IMR-90 (cell line): ENCODE measurements around the gene ABCD1. TPM values are rescaled to one million over a fixed set of nuclear protein-coding genes. Genes with fewer than 3 reads are reported as not detected.

Experiments used
- ATAC-seq: fragments of 200-7000 bp; cut with Tn5 transposase; 2 replicates; pipeline ENCODE4 v1.9.1; 2020; ENCODE audit warnings: low read depth, mild to moderate bottlenecking, moderate library complexity
- BruUV-seq: library from RNA; stranded (reverse); fragments of 400-500 nt; replicated peaks from 2 replicates; lab custom pipeline; 2021; lab: Mats Ljungman, UMichigan
- CTCF ChIA-PET: fragments of 300-600 bp; formaldehyde crosslinking; extraction: SDS; loops from one replicate; lab custom pipeline; 2021; ENCODE audit warnings: antibody characterized with exemption; lab: Yijun Ruan, JAX
- POLR2A ChIA-PET: fragments of 300-600 bp; sonication (Branson Sonifier 250); formaldehyde crosslinking; loops from one replicate; lab custom pipeline; 2022; ENCODE audit warnings: antibody characterized with exemption; ENCODE audit not compliant: unreplicated experiment; lab: Charles Lee
- DNase-seq: peaks from one replicate; pipeline ENCODE4 v3.0.0; 2013
- H2AFZ ChIP-seq: replicated peaks from 2 replicates; pipeline ENCODE3; 2013; ENCODE audit warnings: low read length, mild to moderate bottlenecking; ENCODE audit not compliant: poor library complexity
- H2AK5ac ChIP-seq: 2 replicates; pipeline ENCODE4 v1.6.1; 2013; ENCODE audit warnings: low read depth, low read length, inconsistent platforms
- H2AK9ac ChIP-seq: replicated peaks from 2 replicates; pipeline ENCODE3; 2013; ENCODE audit warnings: mild to moderate bottlenecking, low read depth, low read length, moderate library complexity; ENCODE audit not compliant: poor library complexity
- H2BK120ac ChIP-seq: 2 replicates; pipeline ENCODE4 v1.6.1; 2013; ENCODE audit warnings: low read depth, low read length, inconsistent platforms
- H2BK15ac ChIP-seq: 3 replicates; pipeline ENCODE4 v1.6.1; 2013; ENCODE audit warnings: low read depth, low read length, inconsistent platforms
- H2BK20ac ChIP-seq: 2 replicates; pipeline ENCODE4 v1.6.1; 2013; ENCODE audit warnings: low read depth, mild to moderate bottlenecking, inconsistent platforms, low read length, moderate library complexity
- H2BK5ac ChIP-seq: 2 replicates; pipeline ENCODE4 v1.6.1; 2013; ENCODE audit warnings: mild to moderate bottlenecking, low read depth, low read length, inconsistent platforms; ENCODE audit not compliant: poor library complexity, severe bottlenecking
- H3K14ac ChIP-seq: replicated peaks from 2 replicates; pipeline ENCODE4 v1.6.1; 2013; ENCODE audit warnings: low read depth, low read length, inconsistent platforms
- H3K18ac ChIP-seq: 2 replicates; pipeline ENCODE4 v1.6.1; 2013; ENCODE audit warnings: low read depth, low read length, control low read depth
- H3K23ac ChIP-seq: 2 replicates; pipeline ENCODE4 v1.6.1; 2013; ENCODE audit warnings: low read depth, low read length, inconsistent platforms
- H3K27ac ChIP-seq: 2 replicates; pipeline ENCODE4 v1.5.1; 2013; ENCODE audit warnings: mild to moderate bottlenecking, control low read depth, low read length; ENCODE audit not compliant: insufficient read depth
- H3K27me3 ChIP-seq: 2 replicates; pipeline ENCODE4 v1.6.1; 2013; ENCODE audit warnings: low read length; ENCODE audit not compliant: control insufficient read depth, insufficient read depth
- H3K36me3 ChIP-seq: 2 replicates; pipeline ENCODE4 v1.6.1; 2013; ENCODE audit warnings: low read length, mixed read lengths; ENCODE audit not compliant: control insufficient read depth, insufficient read depth
- H3K4ac ChIP-seq: 2 replicates; pipeline ENCODE4 v1.6.1; 2013; ENCODE audit warnings: low read depth, low read length, inconsistent platforms
- H3K4me1 ChIP-seq: 2 replicates; pipeline ENCODE4 v1.6.1; 2013; ENCODE audit warnings: low read length, mixed read lengths; ENCODE audit not compliant: control insufficient read depth, insufficient read depth
- H3K4me2 ChIP-seq: 2 replicates; pipeline ENCODE4 v1.6.1; 2013; ENCODE audit warnings: low read depth, mild to moderate bottlenecking, control low read depth, low read length, moderate library complexity
- H3K4me3 ChIP-seq: 2 replicates; pipeline ENCODE4 v1.5.1; 2013; ENCODE audit warnings: low read depth, mild to moderate bottlenecking, control low read depth, low read length, moderate library complexity; ENCODE audit not compliant: insufficient read depth
- H3K56ac ChIP-seq: 2 replicates; pipeline ENCODE4 v1.6.1; 2013; ENCODE audit warnings: low read length, inconsistent platforms; ENCODE audit not compliant: insufficient read depth; ENCODE audit errors: extremely low read depth
- H3K79me1 ChIP-seq, 2 experiments: 2 replicates each; pipeline ENCODE4 v1.6.1; 2013; ENCODE audit warnings: low read length in 2 of 2, inconsistent platforms in 1 of 2, low read depth in 1 of 2
- H3K9ac ChIP-seq: 2 replicates; pipeline ENCODE4 v1.6.1; 2013; ENCODE audit warnings: low read depth, low read length, control low read depth
- H3K9me1 ChIP-seq: 2 replicates; pipeline ENCODE4 v1.6.1; 2013; ENCODE audit warnings: low read length, inconsistent platforms; ENCODE audit not compliant: insufficient read depth
- H3K9me3 ChIP-seq: 2 replicates; pipeline ENCODE4 v1.6.1; 2013; ENCODE audit warnings: low read length; ENCODE audit not compliant: control insufficient read depth, insufficient read depth
- H4K20me1 ChIP-seq: 2 replicates; pipeline ENCODE4 v1.6.1; 2013; ENCODE audit warnings: low read length, inconsistent platforms; ENCODE audit not compliant: insufficient read depth
- H4K5ac ChIP-seq: 2 replicates; pipeline ENCODE4 v1.6.1; 2013; ENCODE audit warnings: mild to moderate bottlenecking, low read depth, low read length, control low read depth
- H4K8ac ChIP-seq, 2 experiments: 2 replicates each; pipeline ENCODE4 v1.6.1; 2013; ENCODE audit warnings: low read depth in 2 of 2, low read length in 2 of 2, control low read depth in 1 of 2, inconsistent platforms in 1 of 2
- H4K91ac ChIP-seq: 2 replicates; pipeline ENCODE4 v1.6.1; 2013; ENCODE audit warnings: low read depth, low read length, inconsistent platforms; ENCODE audit not compliant: insufficient read depth
- CEBPB ChIP-seq: IDR thresholded peaks from 2 replicates; pipeline ENCODE4 v1.6.1; 2012; ENCODE audit warnings: low read depth, low read length, improper control_type of control experiment
- CHD1 ChIP-seq: IDR thresholded peaks from 2 replicates; pipeline ENCODE4 v1.6.1; 2012; ENCODE audit warnings: low read depth, low read length, improper control_type of control experiment
- ELK1 ChIP-seq: fragments of 150-350 bp; IDR thresholded peaks from 2 replicates; pipeline ENCODE4 v1.6.1; 2016; ENCODE audit warnings: low read depth, mild to moderate bottlenecking, low read length, moderate library complexity, borderline replicate concordance
- MAZ ChIP-seq: IDR thresholded peaks from 2 replicates; pipeline ENCODE4 v1.6.1; 2012; ENCODE audit warnings: low read depth, mild to moderate bottlenecking, low read length, improper control_type of control experiment, moderate library complexity, borderline replicate concordance
- MXI1 ChIP-seq: IDR thresholded peaks from 2 replicates; pipeline ENCODE4 v1.6.1; 2012; ENCODE audit warnings: low read depth, mild to moderate bottlenecking, low read length, moderate library complexity, borderline replicate concordance
- POLR2A ChIP-seq: IDR thresholded peaks from 2 replicates; pipeline ENCODE4 v1.6.1; 2012; ENCODE audit warnings: mild to moderate bottlenecking, low read depth, low read length
- RAD21 ChIP-seq: IDR thresholded peaks from 2 replicates; pipeline ENCODE4 v1.6.1; 2012; ENCODE audit warnings: low read length, improper control_type of control experiment
- RFX5 ChIP-seq: IDR thresholded peaks from 2 replicates; pipeline ENCODE4 v1.8.0; 2012; ENCODE audit warnings: low read depth, mild to moderate bottlenecking, low read length, moderate library complexity
- SMC3 ChIP-seq: fragments of 150-350 bp; IDR thresholded peaks from 2 replicates; pipeline ENCODE4 v1.6.1; 2016; ENCODE audit warnings: low read depth, mild to moderate bottlenecking, antibody characterized with exemption, low read length, moderate library complexity
- WGBS, 2 experiments: methylation state at CpG; one replicate each; pipeline versions ENCODE4 v1.1.5 to v1.1.7; 2013; ENCODE audit warnings: missing lambda C conversion rate in 2 of 2; ENCODE audit not compliant: insufficient read length in 1 of 2; ENCODE audit errors: extremely low coverage in 2 of 2; 5-methylcytosine and 5-hydroxymethylcytosine counted together
- dilution Hi-C: fragments of 300-500 bp; cut with HindIII; formaldehyde crosslinking; loops from one replicate; pipeline ENCODE4 v1.14.3; 2018; ENCODE audit warnings: low sequenced_read_pairs; ENCODE audit not compliant: unreplicated experiment
- in situ Hi-C: fragments of 300-500 bp; cut with MboI; formaldehyde crosslinking; loops from 3 replicates; pipeline ENCODE4 v1.14.3; 2019; ENCODE audit warnings: low sequenced_read_pairs, inconsistent platforms, mixed read lengths
- intact Hi-C: fragments of 100-400 bp; cut with micrococcal nuclease; formaldehyde crosslinking; loops from 2 replicates; pipeline ENCODE4 v1.10.0; 2022
- polyA plus RNA-seq, 3 experiments: library from polyadenylated mRNA; depleted of rRNA; stranded (reverse); fragments of >200 nt; gene quantifications; 2 replicates each; pipeline ENCODE4 v1.2.3, GENCODE V29; 2012; ENCODE audit warnings: low replicate concordance in 1 of 3
- total RNA-seq: library from RNA; depleted of rRNA; stranded (reverse); fragments of >200 nt; gene quantifications from 2 replicates; pipeline ENCODE4 v1.2.3, GENCODE V29; 2012
- TF ChIP-seq, protein P1 (sequence below): conservative IDR thresholded peaks from 2 replicates; pipeline ENCODE4 v1.5.1; 2012; ENCODE audit warnings: mild to moderate bottlenecking, low read depth, low read length, improper control_type of control experiment
- TF ChIP-seq, protein P2 (sequence below): fragments of 150-350 bp; IDR thresholded peaks from 2 replicates; pipeline ENCODE4 v1.6.1; 2017; ENCODE audit warnings: mild to moderate bottlenecking, antibody characterized with exemption, low read length, low read depth

Gene ABCD1
- total and polyA plus RNA-seq, 2 of the 4 experiments (the other 2 are of a cell fraction): 4.3 to 7.0 TPM

DNA sequence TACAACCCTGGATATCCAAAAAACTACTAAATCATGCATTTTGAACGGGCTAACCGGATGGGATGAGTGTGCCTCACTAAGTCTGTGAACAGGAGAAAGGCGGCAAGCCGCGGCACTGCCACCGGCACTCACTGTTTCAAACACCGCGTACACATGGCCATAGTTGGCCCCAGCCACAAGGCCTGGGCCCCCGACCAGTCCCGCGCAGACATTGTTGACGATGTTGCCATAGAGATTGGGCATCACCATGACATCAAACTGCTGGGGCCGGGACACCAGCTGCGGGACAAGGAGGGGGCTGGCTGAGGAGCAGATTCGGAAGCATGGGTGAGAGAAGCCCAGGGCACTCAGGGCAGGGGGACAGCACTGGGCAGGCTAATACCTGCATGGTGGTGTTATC is 62.0 kb downstream of the ABCD1 start:
- peaks cover 18% of the 10 kb centered on the region; the same call in 1 of the 2 replicates for H3K36me3 ChIP-seq
- POLR2A ChIA-PET: no interaction called here
- H3K18ac ChIP-seq: no peak overlapping the region
- no peak overlapping the region for H2AK9ac ChIP-seq
- no peaks in the 10 kb centered on the region for H3K27me3 ChIP-seq
- no peak overlapping the region for H3K27ac ChIP-seq
- H3K14ac ChIP-seq: no peak overlapping the region
- H2BK120ac ChIP-seq: no peak overlapping the region
- BruUV-seq: no TSS peak
- H3K4me3 ChIP-seq: no peak overlapping the region
- DNase-seq (no peak), ATAC-seq (no peak)
- no peaks in the 10 kb centered on the region for H3K9me1 ChIP-seq
- no peak overlapping the region for H2AFZ ChIP-seq
- dilution Hi-C loops: no loop called here
- H3K56ac ChIP-seq: no peak overlapping the region
- no peak overlapping the region for H3K23ac ChIP-seq
- no peak overlapping the region for H4K91ac ChIP-seq
- no peak overlapping the region for H2BK15ac ChIP-seq
- H4K20me1 ChIP-seq: 0 out of 2 replicates have a peak, but pooled peaks cover 6% of the 10 kb centered on the region
- in situ Hi-C loops: no loop called here
- no peak for TF ChIP-seq CHD1
- TF ChIP-seq SMC3: no peak
- TF ChIP-seq ELK1: no peak
- no peak for TF ChIP-seq MXI1
- TF ChIP-seq, protein P1, sequence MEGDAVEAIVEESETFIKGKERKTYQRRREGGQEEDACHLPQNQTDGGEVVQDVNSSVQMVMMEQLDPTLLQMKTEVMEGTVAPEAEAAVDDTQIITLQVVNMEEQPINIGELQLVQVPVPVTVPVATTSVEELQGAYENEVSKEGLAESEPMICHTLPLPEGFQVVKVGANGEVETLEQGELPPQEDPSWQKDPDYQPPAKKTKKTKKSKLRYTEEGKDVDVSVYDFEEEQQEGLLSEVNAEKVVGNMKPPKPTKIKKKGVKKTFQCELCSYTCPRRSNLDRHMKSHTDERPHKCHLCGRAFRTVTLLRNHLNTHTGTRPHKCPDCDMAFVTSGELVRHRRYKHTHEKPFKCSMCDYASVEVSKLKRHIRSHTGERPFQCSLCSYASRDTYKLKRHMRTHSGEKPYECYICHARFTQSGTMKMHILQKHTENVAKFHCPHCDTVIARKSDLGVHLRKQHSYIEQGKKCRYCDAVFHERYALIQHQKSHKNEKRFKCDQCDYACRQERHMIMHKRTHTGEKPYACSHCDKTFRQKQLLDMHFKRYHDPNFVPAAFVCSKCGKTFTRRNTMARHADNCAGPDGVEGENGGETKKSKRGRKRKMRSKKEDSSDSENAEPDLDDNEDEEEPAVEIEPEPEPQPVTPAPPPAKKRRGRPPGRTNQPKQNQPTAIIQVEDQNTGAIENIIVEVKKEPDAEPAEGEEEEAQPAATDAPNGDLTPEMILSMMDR: no peak
- no peak for TF ChIP-seq RAD21
- no peak for TF ChIP-seq POLR2A
- no peak for TF ChIP-seq RFX5
- no peak for TF ChIP-seq MAZ
- TF ChIP-seq, protein P2, sequence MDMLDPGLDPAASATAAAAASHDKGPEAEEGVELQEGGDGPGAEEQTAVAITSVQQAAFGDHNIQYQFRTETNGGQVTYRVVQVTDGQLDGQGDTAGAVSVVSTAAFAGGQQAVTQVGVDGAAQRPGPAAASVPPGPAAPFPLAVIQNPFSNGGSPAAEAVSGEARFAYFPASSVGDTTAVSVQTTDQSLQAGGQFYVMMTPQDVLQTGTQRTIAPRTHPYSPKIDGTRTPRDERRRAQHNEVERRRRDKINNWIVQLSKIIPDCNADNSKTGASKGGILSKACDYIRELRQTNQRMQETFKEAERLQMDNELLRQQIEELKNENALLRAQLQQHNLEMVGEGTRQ: no peak
- no peak for TF ChIP-seq CEBPB
- whole genome bisulfite sequencing, 2 experiments: 82% methylated on average over 14 of the region's 15 CpGs; no CpG with 5 or more reads in 1 of the 2 experiments
- H4K8ac ChIP-seq: no peak overlapping the region
- no peaks in the 10 kb centered on the region; the same call in 1 of the 2 replicates for H3K9me3 ChIP-seq
- H4K5ac ChIP-seq: no peak overlapping the region
- H2AK5ac ChIP-seq: no peak overlapping the region
- H3K4me1 ChIP-seq: no peaks in the 10 kb centered on the region
- H2BK20ac ChIP-seq: no peak overlapping the region
- H2BK5ac ChIP-seq: no peak overlapping the region
- H3K9ac ChIP-seq: no peak overlapping the region
- no peak overlapping the region for H3K4me2 ChIP-seq
- no peak overlapping the region for H3K4ac ChIP-seq
- intact Hi-C loops: no loop called here
- CTCF ChIA-PET: no interaction called here
- peaks cover 0 to 9% of the 10 kb centered on the region in 2 experiments; a peak in 3 of 4 replicates for H3K79me1 ChIP-seq
